Measurements from ENCODE around the gene ARHGAP15.

Gene ARHGAP15

DNA sequence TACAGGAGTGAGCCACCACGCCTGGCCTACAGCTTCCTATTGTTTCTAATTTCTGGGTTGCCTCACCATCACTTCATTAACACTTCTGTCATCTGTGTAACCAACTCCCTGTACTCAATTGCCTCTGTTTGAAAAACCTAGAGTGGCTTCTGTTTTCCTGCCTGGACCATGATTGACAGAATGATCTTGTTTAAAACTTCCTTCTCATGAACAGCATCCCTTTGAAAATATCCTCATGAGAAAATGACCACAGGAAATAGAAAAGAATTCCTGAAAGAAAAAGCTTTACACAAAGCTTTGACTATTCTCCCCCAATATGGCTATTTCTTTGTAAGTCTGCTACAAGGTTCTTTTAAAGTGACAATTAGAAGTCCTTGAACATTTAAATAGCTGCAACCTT lies 672.3 kb downstream of the ARHGAP15 start:
- DNase-seq = no peak

DNA sequence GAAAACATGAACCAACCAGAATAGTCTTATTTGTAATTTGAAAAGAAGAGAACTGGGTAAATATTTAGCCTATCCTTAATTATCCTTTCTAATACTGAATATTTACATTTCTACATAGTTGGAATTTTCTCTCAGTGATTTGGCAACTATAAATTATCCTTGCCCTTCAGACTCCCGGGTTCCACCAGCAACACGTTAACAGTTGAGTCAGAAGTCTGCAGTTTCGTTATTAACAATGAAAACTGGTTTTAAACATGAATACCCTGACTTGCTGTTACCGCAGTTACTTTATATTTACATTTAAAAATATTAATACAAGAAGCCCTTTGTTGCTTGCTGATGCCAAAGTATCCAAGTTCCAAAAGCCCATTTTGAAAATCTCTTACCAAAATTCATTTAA lies 673.0 kb downstream of the ARHGAP15 start:
- no peak for DNase-seq

DNA sequence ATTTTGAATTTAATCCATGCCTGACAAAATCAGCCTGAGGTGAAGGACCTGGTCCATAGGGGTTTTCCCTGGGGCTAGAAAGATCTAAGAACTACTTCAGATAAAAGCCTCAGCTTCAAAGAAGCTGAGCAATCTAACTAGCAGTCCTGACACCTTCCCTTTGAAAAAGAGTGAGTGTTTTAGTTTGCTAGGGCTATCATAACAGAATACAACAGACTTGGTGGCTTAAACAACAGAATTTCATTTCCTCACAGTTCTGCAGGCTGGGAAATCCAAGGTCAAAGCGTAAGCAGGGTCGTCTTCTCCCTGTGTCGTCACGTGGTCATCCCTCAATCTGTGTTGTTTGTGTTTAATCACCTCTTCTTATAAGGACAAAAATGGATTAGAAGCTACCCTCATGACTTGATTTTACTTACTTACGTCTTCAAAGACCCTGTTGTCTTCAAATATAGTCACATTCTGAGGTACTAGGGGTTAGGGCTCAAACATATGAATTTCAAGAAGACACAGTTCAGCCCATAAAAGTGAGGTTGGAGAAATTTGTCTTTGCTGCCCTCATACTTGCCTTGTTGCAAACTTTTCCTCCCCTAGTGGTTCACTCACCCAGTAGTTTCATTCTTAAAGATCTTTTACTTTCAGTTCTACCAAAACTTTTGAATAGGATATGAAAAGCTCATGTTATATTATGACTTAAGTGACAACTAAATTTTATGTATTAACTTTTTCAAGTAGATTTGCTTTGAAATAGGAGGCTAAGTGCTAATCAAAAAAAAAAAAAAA lies 673.8 kb downstream of the ARHGAP15 start:
- no peak for DNase-seq

DNA sequence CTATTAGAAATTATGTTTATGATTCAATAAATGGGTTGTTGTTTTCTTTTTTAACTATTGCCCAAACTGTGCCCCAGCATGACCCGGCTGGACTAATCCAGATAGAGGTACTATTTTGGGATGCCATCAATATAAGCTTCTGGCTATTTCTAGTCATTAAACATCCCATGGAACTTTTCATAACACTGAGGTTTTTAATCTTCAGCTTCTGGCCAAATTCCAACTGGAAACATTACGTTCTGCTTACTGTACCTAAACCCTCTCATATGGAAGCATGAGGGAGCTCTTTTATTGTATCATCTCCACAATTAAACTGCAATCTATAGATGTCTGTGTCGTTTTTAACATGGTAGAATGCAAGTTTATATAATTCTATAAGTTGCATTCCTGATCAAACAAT lies 674.7 kb downstream of the ARHGAP15 start:
- no peak for DNase-seq

DNA sequence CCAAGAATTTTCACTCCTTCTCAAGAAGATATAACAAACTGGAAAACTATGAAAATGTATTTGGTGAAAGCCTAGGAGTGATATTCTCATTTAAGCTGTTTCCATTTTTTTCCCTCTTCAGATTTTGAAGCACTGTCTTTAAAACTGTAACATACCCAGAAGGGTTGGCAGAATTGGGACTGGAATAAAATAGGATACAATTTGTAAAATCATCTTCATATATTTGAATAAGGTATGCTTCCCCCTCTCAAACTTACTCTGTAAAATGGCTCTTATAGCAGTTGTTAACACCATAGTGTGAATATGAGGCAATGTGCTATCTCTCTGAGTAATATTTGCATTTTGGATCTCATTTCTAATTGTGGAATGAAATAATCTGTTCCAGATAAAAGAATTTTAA lies 676.4 kb downstream of the ARHGAP15 start:
- no peak for DNase-seq

DNA sequence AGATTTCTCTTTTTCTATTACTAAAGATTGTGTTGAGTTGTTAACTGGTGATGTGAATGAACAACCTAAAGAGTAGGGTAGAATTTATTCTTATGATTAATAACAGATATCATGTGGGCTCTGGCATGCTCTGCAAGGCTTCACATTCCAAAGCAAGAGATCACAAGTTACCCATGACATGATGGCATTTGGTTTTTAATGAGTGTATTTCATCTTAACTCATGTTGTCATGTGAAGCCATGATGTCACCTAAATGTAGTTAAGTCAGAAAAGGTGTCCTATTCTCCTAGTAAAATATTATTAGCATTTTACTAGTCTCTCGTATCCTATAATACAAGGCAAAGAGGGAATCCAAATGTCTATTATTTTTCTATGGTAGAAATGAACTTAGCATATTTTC lies 678.0 kb downstream of the ARHGAP15 start:
- no peak for DNase-seq

DNA sequence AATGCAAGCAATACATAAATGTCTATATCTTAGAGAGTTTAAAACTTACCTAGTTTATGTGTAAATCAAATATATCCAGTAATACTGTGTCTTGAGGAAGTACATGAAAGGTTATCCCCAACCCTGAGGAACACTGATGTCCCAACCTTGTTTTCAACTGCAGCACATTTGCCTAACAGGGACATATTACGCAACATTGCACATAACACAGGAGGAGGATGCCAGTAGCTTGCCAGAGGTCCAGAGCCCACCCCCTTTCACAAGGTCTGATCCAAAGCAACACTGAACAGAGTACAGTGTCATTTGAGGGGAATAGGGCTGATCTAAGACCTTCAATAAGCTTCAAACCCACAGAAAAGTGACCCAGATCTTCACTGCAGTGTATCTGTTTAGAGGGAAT lies 678.5 kb downstream of the ARHGAP15 start:
- no peak for DNase-seq

DNA sequence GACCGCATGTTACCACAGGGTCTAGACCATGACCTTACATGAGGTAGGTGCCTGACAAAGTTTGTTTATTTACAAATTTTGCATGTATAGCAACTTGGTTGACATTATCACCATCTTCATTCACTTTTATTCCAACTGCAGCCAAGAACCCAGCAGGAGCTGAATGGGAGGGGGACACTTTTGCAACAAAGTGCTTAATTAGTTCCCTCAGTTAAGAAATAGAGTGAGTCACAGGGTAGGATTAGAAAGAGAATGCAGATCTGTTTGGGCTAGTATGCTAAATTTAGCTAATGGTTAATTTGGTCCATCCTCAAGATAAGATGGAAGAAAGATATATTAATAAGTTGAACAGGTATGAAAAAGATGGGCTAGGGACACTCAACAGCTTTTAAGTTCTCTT lies 678.9 kb downstream of the ARHGAP15 start:
- no peak for DNase-seq

DNA sequence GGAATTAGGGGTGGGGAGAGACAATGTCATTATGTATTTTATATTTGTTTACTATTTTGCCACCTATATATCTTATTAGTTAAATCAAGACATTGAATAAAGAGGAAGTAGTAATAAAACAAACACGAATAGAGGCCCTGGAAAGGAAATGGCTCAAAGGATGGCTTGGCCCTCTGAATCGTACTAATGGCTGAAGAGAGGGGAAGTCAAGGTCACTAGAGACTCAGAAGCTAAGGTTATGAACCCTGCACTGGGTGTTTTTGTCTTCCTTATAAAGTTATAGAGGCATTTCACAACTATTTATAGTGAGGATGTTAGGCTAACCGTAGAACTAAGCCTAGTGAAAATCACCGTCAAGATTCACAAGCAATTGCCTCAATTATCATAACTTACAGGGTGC lies 685.9 kb downstream of the ARHGAP15 start:
- no peak for DNase-seq

DNA sequence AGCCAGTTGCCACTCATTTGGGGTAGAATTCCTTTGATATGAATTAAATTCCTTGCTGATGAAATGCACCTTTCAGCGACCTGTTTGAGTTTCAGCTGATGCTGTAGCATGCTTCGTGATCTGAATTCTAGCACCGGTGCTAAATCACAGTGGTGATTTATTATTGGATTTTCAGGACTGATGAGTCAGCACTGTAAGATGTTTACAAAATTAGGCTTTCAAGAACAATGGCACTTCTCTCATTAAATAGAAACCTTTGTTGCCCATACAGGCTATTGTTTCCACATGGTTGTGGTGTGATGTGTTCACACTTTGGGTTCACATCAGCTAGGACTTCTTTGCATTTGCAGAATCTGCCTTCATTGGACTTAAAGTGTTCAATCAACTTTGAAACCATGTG lies 687.7 kb downstream of the ARHGAP15 start:
- DNase-seq = no peak

Measured in CD4-positive, alpha-beta T cell treated with Interleukin-1 beta for 1 hour (primary cell).